ENCODE measurements around the gene C9orf72.

C9orf72 gene

DNA sequence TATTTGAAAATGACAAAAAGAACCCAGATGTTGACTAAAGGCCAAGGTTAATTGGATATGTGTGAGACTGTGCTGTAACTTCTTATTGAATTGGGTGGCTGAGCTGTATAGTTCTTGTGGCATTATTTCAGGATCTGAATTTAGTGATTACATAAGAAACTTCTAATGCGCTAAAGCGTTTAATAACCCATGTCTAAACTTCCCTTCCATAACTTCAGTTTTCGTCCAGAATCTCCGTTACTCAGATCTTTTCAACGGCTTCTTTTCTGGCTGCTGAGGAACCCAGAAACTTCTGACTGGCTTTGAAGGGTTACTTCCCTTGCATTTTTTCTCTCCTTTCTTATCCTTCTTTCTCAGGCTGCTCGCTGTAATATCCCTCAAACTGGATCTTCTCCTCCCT is 28.1 kb upstream of the C9orf72 start:
- H3K4me3 ChIP-seq (ENCODE audit: insufficient read depth, low read depth, low read length, poor library complexity, severe bottlenecking): no peak overlapping the region
- no peak for DNase-seq
- H3K36me3 ChIP-seq (ENCODE audit: control insufficient read depth, insufficient read depth, low read length): no peaks in the 10 kb centered on the region
- no peak overlapping the region for H3K27ac ChIP-seq (ENCODE audit: insufficient read depth, low read length, poor library complexity, severe bottlenecking)
- no peaks in the 10 kb centered on the region for H3K27me3 ChIP-seq (replicated peaks; ENCODE audit: control insufficient read depth, insufficient read depth, low read length, poor library complexity, severe bottlenecking)
- H3K9me3 ChIP-seq (ENCODE audit: control insufficient read depth, low read length): no peaks in the 10 kb centered on the region
- H3K4me1 ChIP-seq (ENCODE audit: control insufficient read depth, insufficient read depth, low read length, poor library complexity, severe bottlenecking): no peaks in the 10 kb centered on the region

DNA sequence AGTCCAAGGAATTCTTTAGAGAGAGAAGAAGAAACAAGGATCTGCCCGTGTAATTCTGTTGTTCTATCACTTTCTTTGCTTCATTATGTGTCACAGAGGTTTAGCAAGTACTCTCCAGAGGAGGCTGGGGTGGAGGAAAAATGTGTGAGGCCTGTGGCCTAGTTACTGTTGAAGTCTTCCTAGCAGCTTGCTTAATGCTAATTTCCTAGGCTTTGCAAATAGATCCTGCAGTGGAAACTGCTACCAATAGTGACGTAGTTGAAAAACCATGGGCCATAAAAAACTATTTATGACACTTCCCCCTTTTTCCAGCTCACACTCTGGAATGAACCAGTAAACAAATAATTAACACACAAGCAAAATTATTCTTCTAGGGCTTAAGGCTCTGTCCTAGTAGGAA is 27.0 kb upstream of the C9orf72 start:
- Histone ChIP-seq H3K4me3 (ENCODE audit: insufficient read depth, low read depth, low read length, poor library complexity, severe bottlenecking) (no peak overlapping the region), H3K36me3 (ENCODE audit: control insufficient read depth, insufficient read depth, low read length) (no peaks in the 10 kb centered on the region), H3K27me3 (replicated peaks; ENCODE audit: control insufficient read depth, insufficient read depth, low read length, poor library complexity, severe bottlenecking) (no peaks in the 10 kb centered on the region), H3K27ac (ENCODE audit: insufficient read depth, low read length, poor library complexity, severe bottlenecking) (no peak overlapping the region), H3K9me3 (ENCODE audit: control insufficient read depth, low read length) (no peaks in the 10 kb centered on the region), H3K4me1 (ENCODE audit: control insufficient read depth, insufficient read depth, low read length, poor library complexity, severe bottlenecking) (no peaks in the 10 kb centered on the region)
- DNase-seq: no peak

- Histone ChIP-seq H3K4me3 (ENCODE audit: insufficient read depth, low read depth, low read length, poor library complexity, severe bottlenecking) (no peak overlapping the region), H3K4me1 (ENCODE audit: control insufficient read depth, insufficient read depth, low read length, poor library complexity, severe bottlenecking) (no peaks in the 10 kb centered on the region), H3K9me3 (ENCODE audit: control insufficient read depth, low read length) (no peaks in the 10 kb centered on the region), H3K36me3 (ENCODE audit: control insufficient read depth, insufficient read depth, low read length) (no peaks in the 10 kb centered on the region), H3K27me3 (replicated peaks; ENCODE audit: control insufficient read depth, insufficient read depth, low read length, poor library complexity, severe bottlenecking) (no peaks in the 10 kb centered on the region), H3K27ac (ENCODE audit: insufficient read depth, low read length, poor library complexity, severe bottlenecking) (no peak overlapping the region)
- no peak for DNase-seq
These were observed 26.6 kb upstream of the C9orf72 start for GRCh38 chr9:27599870-27600238.

DNA sequence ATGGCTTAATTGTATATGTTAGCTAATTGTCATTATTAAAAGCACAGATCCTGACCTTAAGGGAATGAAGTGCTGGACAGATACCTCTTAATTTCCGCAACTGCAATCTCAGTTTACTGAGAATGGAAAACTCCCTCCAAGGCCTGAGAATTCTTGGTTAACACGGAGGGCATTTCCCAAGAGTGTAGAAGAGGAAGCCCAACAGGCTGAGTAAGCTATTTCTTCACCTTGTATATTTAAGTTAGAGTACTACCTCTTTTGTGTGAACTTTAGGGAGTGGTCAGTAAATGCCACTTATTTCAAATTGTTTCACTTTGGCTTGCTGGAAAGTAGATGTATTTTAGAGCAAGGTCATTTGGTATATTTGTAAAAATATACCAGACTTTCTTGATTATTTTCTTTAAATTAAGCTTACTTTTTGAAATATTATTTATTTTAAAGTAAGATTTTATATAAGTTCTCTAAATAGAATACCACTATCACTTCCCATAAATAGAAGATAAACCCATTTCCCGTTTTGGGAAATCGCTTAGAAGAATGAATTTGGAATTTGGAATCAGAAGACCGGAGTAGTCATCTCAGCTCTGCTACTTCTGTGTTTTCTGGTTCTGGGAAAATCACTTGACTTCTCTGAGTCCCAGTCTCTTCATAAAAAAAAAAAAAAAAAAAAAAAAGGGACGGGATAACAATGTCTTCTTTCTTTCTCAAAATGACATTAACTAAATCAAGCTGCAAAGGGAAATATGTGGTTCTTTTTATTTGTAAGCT is 26.0 kb upstream of the C9orf72 start:
- Histone ChIP-seq H3K9me3 (ENCODE audit: control insufficient read depth, low read length) (no peaks in the 10 kb centered on the region), H3K4me3 (ENCODE audit: insufficient read depth, low read depth, low read length, poor library complexity, severe bottlenecking) (no peak overlapping the region), H3K27ac (ENCODE audit: insufficient read depth, low read length, poor library complexity, severe bottlenecking) (no peak overlapping the region), H3K36me3 (ENCODE audit: control insufficient read depth, insufficient read depth, low read length) (no peaks in the 10 kb centered on the region), H3K4me1 (ENCODE audit: control insufficient read depth, insufficient read depth, low read length, poor library complexity, severe bottlenecking) (no peaks in the 10 kb centered on the region), H3K27me3 (replicated peaks; ENCODE audit: control insufficient read depth, insufficient read depth, low read length, poor library complexity, severe bottlenecking) (no peaks in the 10 kb centered on the region)
- DNase-seq: no peak

DNA sequence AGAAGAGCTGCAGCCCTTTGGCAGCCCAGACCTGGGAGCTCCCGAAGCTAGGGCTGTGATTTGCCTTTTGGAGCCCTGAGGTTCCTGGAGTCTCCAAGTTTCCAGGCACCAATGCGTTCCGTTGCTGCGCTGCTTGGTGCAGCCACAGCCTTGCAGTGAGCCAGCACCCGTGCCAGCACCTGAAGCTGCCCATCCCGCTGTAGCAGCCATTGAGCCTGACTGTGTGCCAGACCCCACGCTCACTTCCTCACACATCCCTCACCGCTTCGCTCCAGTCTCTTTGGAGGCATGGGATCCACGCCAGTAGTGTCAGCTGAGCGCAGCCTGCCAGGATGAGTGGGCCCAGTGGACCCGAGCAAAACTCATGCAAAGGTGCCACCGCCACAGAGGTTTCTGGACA is 22.5 kb upstream of the C9orf72 start:
- Histone ChIP-seq H3K4me3 (ENCODE audit: insufficient read depth, low read depth, low read length, poor library complexity, severe bottlenecking) (no peak overlapping the region), H3K27ac (ENCODE audit: insufficient read depth, low read length, poor library complexity, severe bottlenecking) (no peak overlapping the region), H3K4me1 (ENCODE audit: control insufficient read depth, insufficient read depth, low read length, poor library complexity, severe bottlenecking) (no peaks in the 10 kb centered on the region), H3K27me3 (replicated peaks; ENCODE audit: control insufficient read depth, insufficient read depth, low read length, poor library complexity, severe bottlenecking) (no peaks in the 10 kb centered on the region), H3K9me3 (ENCODE audit: control insufficient read depth, low read length) (no peaks in the 10 kb centered on the region), H3K36me3 (ENCODE audit: control insufficient read depth, insufficient read depth, low read length) (no peaks in the 10 kb centered on the region)
- DNase-seq: no peak

- Histone ChIP-seq H3K9me3 (ENCODE audit: control insufficient read depth, low read length) (no peaks in the 10 kb centered on the region), H3K4me3 (ENCODE audit: insufficient read depth, low read depth, low read length, poor library complexity, severe bottlenecking) (no peak overlapping the region), H3K27ac (ENCODE audit: insufficient read depth, low read length, poor library complexity, severe bottlenecking) (no peak overlapping the region), H3K4me1 (ENCODE audit: control insufficient read depth, insufficient read depth, low read length, poor library complexity, severe bottlenecking) (no peaks in the 10 kb centered on the region), H3K36me3 (ENCODE audit: control insufficient read depth, insufficient read depth, low read length) (no peaks in the 10 kb centered on the region), H3K27me3 (replicated peaks; ENCODE audit: control insufficient read depth, insufficient read depth, low read length, poor library complexity, severe bottlenecking) (peaks cover 4% of the 10 kb centered on the region)
- no peak for DNase-seq
These were observed 18.4 kb upstream of the C9orf72 start for GRCh38 chr9:27591672-27592071.

GRCh38 chr9:27591093-27591492 is 17.8 kb upstream of the C9orf72 start:
- Histone ChIP-seq H3K36me3 (ENCODE audit: control insufficient read depth, insufficient read depth, low read length) (no peaks in the 10 kb centered on the region), H3K27me3 (replicated peaks; ENCODE audit: control insufficient read depth, insufficient read depth, low read length, poor library complexity, severe bottlenecking) (peaks cover 4% of the 10 kb centered on the region), H3K4me1 (ENCODE audit: control insufficient read depth, insufficient read depth, low read length, poor library complexity, severe bottlenecking) (no peaks in the 10 kb centered on the region), H3K27ac (ENCODE audit: insufficient read depth, low read length, poor library complexity, severe bottlenecking) (no peak overlapping the region), H3K4me3 (ENCODE audit: insufficient read depth, low read depth, low read length, poor library complexity, severe bottlenecking) (no peak overlapping the region), H3K9me3 (ENCODE audit: control insufficient read depth, low read length) (no peaks in the 10 kb centered on the region)
- no peak for DNase-seq

GRCh38 chr9:27590651-27591050 is 17.4 kb upstream of the C9orf72 start:
- Histone ChIP-seq H3K4me3 (ENCODE audit: insufficient read depth, low read depth, low read length, poor library complexity, severe bottlenecking) (no peak overlapping the region), H3K9me3 (ENCODE audit: control insufficient read depth, low read length) (no peaks in the 10 kb centered on the region), H3K27me3 (replicated peaks; ENCODE audit: control insufficient read depth, insufficient read depth, low read length, poor library complexity, severe bottlenecking) (peaks cover 4% of the 10 kb centered on the region), H3K36me3 (ENCODE audit: control insufficient read depth, insufficient read depth, low read length) (no peaks in the 10 kb centered on the region), H3K4me1 (ENCODE audit: control insufficient read depth, insufficient read depth, low read length, poor library complexity, severe bottlenecking) (no peaks in the 10 kb centered on the region), H3K27ac (ENCODE audit: insufficient read depth, low read length, poor library complexity, severe bottlenecking) (no peak overlapping the region)
- DNase-seq: no peak

GRCh38 chr9:27589462-27589861 is 16.2 kb upstream of the C9orf72 start:
- Histone ChIP-seq H3K4me3 (ENCODE audit: insufficient read depth, low read depth, low read length, poor library complexity, severe bottlenecking) (no peak overlapping the region), H3K27me3 (replicated peaks; ENCODE audit: control insufficient read depth, insufficient read depth, low read length, poor library complexity, severe bottlenecking) (peaks cover 4% of the 10 kb centered on the region), H3K36me3 (ENCODE audit: control insufficient read depth, insufficient read depth, low read length) (no peaks in the 10 kb centered on the region), H3K4me1 (ENCODE audit: control insufficient read depth, insufficient read depth, low read length, poor library complexity, severe bottlenecking) (no peaks in the 10 kb centered on the region), H3K27ac (ENCODE audit: insufficient read depth, low read length, poor library complexity, severe bottlenecking) (no peak overlapping the region), H3K9me3 (ENCODE audit: control insufficient read depth, low read length) (no peaks in the 10 kb centered on the region)
- no peak for DNase-seq

DNA sequence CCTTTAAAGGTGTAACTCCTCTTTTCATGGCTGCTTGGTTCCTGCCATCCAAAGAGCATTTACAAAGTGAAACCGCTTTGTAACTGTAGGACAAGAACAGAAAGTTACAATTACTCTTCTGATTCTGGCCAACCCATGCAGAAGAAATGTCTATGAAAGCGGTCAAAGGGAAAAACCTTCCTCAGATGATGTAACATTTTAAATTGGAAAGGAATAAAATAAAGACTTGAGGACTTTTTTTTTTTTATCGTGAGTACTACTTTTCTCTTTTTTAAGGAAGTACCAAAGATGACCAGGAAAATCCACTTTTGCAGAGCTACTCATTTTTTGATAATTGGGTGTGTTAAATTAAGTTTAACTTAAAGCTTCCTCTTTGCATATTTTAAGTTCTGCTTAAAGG is 13.0 kb upstream of the C9orf72 start:
- Histone ChIP-seq H3K27me3 (replicated peaks; ENCODE audit: control insufficient read depth, insufficient read depth, low read length, poor library complexity, severe bottlenecking) (peaks cover 4% of the 10 kb centered on the region), H3K4me3 (ENCODE audit: insufficient read depth, low read depth, low read length, poor library complexity, severe bottlenecking) (no peak overlapping the region), H3K27ac (ENCODE audit: insufficient read depth, low read length, poor library complexity, severe bottlenecking) (no peak overlapping the region), H3K4me1 (ENCODE audit: control insufficient read depth, insufficient read depth, low read length, poor library complexity, severe bottlenecking) (no peaks in the 10 kb centered on the region), H3K36me3 (ENCODE audit: control insufficient read depth, insufficient read depth, low read length) (no peaks in the 10 kb centered on the region), H3K9me3 (ENCODE audit: control insufficient read depth, low read length) (no peaks in the 10 kb centered on the region)
- DNase-seq: no peak

Data from effector memory CD4-positive, alpha-beta T cell (primary cell).